Left renal pelvis (tissue), 4 donors: Measurements from ENCODE around the gene RMI2. TPM values are rescaled to one million over a fixed set of nuclear protein-coding genes. Genes with fewer than 3 reads are reported as not detected.
A peak's percentile ranks its signal among the peaks of the same experiment; 100 is the strongest.

Source experiments
- DNase-seq, 4 donors: peaks; one replicate each; pipeline ENCODE4 v3.0.0-alpha.2; 2013; ENCODE audit warnings: low read depth in 4 of 4, low spot score in 3 of 4
- polyA plus RNA-seq, 4 donors: library from polyadenylated mRNA; unstranded; fragments of 120-200 nt; gene quantifications; one replicate each; pipeline ENCODE4 v1.2.1, GENCODE V29; 2013; ENCODE audit not compliant: insufficient read length in 4 of 4

The RMI2 gene
- polyA plus RNA-seq, 4 donors, result 16.6 to 38.9 (median 27.9) TPM

GRCh38 chr16:11327277-11328171, 17.7 kb upstream of the RMI2 start:
- DNase-seq, result no peak

GRCh38 chr16:11328172-11329070, 16.8 kb upstream of the RMI2 start:
- peak in 3 of 4 donors; percentile 81 to 93 (median 89) for DNase-seq

- DNase-seq, result no peak
Measured at GRCh38 chr16:11329071-11329491, 16.2 kb upstream of the RMI2 start.

DNA sequence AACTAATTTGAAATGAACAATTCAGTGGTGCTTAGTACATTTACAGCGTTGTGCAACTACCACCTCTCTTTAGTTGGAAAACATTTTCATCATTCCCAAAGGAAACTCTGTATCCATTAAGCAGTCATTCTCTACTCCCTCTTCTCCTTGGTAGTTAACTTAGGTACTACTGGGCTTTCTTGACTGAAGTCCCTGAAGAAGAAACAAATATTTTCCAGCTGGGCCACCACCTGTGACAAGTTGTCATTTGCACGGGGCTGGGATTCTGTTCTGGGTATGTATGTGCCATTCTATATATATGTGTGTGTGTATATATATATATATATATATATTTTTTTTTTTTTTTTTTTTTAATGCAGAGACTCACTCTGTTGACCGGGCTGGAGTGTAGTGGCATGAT, 15.4 kb upstream of the RMI2 start:
- no peak for DNase-seq

DNA sequence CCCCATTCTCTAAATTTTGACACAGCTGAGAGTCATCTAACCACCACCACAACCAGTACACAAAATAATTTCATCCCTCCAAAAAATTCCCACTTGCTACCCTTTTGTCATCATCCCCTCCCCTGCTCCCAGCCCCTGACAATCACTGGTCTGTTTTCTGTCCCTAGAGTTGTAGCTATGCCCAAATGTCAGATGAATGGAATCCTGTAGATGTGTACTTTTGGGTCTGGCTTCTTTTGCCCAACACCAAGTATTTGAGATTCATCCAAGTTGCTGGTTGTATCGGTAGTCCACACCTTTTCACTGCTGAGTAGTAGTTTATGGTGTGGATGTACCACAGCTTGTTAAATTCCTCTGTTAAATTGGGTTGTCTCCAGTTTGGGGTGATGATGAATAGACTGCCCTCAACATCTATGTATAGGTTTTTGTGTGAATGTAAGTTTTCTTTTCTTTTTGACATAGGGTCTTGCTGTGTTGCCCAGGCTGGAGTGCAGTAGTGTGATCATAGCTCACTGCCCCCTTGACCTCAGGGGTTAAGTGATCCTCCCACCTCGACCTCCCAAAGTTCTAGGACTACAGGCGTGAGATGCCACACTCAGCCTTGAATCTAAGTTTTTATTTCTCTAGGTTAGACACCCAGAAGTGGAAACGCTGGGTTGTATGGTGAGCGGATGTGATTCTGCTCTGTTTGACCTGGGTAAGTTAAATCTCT, 14.6 kb upstream of the RMI2 start:
- no peak for DNase-seq

DNA sequence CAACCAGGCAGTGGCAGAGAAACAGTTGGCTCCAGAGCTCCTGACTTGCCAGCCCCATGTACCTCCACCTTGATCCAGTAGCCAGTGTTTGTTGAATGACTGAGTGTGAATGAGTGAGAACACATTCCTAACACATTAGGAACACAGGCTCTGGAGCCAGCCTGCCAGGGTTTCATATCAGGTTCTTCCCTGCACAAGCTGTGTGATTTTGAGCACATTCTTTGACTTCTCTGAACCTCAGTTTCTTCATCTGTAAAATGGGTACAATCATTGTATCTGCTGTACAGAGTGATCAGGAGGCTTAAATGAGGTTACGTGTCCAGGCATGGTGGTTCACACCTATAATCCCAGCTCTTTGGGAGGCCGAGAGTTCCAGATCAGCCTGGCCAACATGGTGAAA, 13.3 kb upstream of the RMI2 start:
- DNase-seq, result no peak

DNA sequence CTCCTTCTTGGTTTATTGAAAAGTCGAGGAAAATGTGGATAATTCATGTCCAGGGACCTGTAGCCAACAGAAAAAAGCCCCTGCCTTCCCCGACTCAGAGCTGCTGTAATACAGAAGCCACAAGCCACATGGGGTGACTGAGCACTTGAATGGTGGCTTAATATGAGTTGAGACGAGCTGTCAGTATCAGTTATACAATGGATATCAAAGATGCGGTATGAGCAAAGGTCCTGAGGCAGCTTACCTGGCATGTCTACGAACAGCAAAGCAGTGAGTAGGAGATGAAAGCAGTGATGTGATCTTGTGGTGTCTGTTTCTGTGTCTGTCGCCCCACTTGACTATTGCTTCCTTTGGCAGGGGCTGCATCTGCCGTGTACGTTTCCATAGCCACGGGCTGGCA, 12.2 kb upstream of the RMI2 start:
- DNase-seq, result no peak

- no peak for DNase-seq
Measured at GRCh38 chr16:11333702-11334101, 11.6 kb upstream of the RMI2 start.

GRCh38 chr16:11334831-11335404, 10.3 kb upstream of the RMI2 start:
- no peak for DNase-seq

DNA sequence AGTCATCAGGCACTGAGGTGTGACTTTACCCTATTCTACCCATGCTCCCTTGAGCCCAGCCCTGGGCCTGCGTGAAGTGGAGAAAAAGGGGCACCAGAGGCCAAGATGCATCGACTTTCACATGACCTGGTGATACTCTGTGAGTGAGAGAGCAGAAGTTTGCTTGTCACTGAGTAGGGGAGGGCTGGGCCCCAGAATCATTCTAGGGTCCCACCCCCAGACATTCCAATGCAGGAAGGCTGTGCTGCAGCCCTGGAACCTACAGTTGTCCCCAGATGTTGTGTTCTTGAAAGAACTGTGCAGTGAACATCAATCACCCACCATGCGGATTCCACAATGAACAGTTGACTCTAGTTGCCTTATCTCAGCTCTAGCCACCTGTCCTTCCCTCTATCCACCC, 6.2 kb upstream of the RMI2 start:
- DNase-seq, result no peak

- DNase-seq, result no peak
Measured at GRCh38 chr16:11340710-11341109, 4.5 kb upstream of the RMI2 start.

DNA sequence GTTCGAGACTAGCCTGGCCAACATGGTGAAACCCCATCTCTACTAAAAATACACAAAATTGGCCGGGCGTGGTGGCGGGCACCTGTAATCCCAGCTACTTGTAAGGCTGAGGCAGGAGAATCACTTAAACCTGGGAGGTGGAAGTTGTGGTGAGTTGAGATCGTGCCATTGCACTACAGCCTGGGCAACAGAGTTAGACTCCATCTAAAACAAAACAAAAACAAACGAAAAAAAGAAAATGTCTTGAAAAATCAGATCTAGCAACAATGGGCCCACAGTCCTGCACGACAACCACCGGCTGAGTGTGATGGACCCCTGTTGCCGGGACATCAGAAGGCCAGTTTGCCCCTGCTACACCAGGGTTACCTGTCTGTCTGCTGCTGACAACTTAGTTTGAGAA, 3.9 kb upstream of the RMI2 start:
- DNase-seq, result no peak

- no peak for DNase-seq
Measured at GRCh38 chr16:11342021-11342855, 3.0 kb upstream of the RMI2 start.

GRCh38 chr16:11346700-11347319, 1.6 kb downstream of the RMI2 start:
- no peak for DNase-seq

GRCh38 chr16:11347831-11348230, 2.6 kb downstream of the RMI2 start:
- DNase-seq, result no peak

DNA sequence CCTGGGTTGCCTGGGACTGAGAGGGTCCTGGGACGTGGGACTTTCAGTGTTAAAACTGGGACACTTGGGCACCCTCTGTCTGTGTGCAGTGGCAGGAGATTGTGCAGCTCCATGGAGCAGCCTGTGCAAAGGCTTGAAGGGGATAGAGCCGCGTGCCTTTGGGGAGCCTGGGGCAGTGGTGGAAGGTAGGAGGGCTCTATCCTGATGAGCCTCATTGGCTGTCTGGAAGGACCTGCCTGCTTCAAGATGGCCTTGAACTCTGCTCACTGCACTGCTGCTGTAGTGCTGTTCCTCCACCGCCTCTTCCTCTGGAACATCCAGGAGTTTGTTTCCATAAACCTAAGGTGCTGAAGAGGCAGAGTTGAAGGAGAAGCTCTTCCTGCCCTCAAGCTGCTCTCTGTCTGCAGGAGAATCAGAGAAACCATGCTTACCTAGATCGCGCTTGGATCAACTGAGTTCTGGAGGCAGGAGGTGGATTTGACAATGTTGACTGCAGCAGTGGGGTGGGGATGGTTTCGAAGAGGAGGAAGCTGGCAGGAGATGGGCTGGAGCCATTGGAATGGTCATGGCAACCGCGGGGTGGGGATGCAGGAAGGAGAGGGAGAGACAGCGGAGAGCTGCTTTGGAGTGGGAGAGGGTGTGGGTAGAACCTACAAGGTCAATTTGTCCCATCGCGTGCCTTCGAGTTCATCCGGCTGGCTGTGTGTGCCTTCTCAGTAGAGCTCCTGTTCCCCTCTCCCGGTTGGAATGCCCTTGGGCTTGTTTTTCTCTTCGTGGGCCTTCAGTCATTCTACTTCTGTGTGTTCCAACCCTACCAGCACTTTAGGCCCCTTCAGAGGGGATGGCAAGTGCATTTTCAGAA, 3.7 kb downstream of the RMI2 start:
- no peak for DNase-seq

DNA sequence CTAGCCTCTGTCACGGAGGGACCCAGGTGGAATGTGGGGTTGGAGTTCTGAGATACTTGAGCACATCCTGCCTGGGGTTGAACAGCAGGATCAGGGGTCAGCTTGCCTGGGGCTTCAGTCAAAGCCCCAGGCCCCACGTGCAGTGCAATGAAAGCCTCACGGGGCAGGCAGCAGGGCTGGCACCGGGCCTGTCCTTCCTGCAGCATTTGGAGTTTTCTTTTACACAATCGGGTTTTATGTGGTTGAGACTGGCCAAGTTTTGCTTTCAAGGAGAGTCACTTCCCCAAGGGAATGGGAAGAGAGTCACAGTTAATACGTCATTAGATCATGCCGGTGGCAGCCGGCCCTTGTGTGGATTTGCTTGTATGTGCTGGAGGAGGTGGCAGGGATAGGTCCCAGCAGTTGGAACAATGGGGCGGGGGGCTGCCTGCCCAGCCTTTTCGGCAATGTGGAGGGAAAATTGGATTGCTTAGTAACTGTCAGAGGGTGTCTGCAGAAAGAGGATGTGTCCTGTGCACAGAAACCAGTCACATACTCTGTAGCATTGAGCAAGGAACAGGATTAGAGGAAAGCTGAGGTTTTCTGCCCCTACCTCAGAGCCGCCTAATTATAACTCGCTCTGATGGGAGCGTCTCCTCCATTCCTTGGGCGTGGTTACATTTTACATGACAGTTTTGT, 4.5 kb downstream of the RMI2 start:
- no peak for DNase-seq

DNA sequence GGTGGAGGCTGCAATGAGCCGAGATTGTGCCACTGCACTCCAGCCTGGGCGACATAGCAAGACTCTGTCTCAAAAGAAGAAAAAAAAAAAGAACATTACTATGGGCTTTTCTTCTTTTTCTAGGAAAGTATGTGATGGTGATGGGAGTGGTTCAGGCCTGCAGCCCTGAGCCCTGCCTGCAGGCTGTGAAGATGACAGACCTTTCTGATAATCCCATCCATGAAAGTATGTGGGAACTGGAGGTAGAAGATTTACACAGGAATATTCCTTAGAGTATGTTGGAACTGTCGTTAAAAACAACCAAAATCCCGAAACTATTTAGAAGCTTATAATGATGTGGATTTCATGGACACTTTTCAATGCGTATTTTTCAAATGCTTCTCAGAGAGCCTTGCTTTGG, 5.3 kb downstream of the RMI2 start:
- DNase-seq, result no peak
